ENCODE measurements around the gene EIF4E1B. TPM values are rescaled to one million over a fixed set of nuclear protein-coding genes. Genes with fewer than 3 reads are reported as not detected.

Gene EIF4E1B
- total and polyA plus RNA-seq, 10 donors = not detected

DNA sequence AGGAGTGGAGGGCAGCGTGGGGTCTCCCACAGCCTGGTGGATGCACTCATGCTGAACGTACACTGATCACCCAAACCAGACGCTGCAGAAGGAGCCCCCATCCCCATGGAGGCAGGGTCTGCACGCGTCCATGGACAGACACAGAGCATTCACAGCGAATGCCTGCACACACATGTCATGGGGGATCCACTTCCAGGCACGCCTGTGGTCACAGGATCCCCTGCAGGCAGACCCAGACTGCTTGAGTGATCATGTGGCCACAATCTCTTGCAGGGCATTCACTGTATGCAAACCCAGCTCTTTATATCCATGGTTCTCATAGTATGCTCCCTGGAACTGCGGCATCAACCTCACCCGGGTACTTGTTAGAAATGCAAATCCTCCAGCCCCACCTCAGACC is 5.5 kb upstream of the EIF4E1B start:
- intact Hi-C loops (cut with DNase I; ENCODE audit: low total_unique reads) = no loop called here
- 54 to 69% (median 63%) methylated on average over 9 of the region's 9 CpGs for WGBS, 5 donors
- TF ChIP-seq, protein P1, sequence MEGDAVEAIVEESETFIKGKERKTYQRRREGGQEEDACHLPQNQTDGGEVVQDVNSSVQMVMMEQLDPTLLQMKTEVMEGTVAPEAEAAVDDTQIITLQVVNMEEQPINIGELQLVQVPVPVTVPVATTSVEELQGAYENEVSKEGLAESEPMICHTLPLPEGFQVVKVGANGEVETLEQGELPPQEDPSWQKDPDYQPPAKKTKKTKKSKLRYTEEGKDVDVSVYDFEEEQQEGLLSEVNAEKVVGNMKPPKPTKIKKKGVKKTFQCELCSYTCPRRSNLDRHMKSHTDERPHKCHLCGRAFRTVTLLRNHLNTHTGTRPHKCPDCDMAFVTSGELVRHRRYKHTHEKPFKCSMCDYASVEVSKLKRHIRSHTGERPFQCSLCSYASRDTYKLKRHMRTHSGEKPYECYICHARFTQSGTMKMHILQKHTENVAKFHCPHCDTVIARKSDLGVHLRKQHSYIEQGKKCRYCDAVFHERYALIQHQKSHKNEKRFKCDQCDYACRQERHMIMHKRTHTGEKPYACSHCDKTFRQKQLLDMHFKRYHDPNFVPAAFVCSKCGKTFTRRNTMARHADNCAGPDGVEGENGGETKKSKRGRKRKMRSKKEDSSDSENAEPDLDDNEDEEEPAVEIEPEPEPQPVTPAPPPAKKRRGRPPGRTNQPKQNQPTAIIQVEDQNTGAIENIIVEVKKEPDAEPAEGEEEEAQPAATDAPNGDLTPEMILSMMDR (IDR thresholded peaks at IDR 0.05 in 8 of 11, conservative IDR thresholded peaks at IDR 0.05 in 3 of 11) = no peak
- TF ChIP-seq POLR2A (IDR thresholded peaks at IDR 0.05) = no peak
- no peak for TF ChIP-seq POLR2AphosphoS5 (IDR thresholded peaks at IDR 0.05)
- Histone ChIP-seq H3K9me3 (no peaks in the 10 kb centered on the region), H3K27me3 (replicated peaks in 1 of 7) (peaks cover 10 to 90% (median 40%) of the 10 kb centered on the region in 7 donors), H3K27ac (no peak overlapping the region), H3K4me1 (peaks cover 5 to 26% (median 17%) of the 10 kb centered on the region in 6 donors), H3K4me3 (no peak overlapping the region), H3K36me3 (no peaks in the 10 kb centered on the region)
- DNase-seq = no peak

DNA sequence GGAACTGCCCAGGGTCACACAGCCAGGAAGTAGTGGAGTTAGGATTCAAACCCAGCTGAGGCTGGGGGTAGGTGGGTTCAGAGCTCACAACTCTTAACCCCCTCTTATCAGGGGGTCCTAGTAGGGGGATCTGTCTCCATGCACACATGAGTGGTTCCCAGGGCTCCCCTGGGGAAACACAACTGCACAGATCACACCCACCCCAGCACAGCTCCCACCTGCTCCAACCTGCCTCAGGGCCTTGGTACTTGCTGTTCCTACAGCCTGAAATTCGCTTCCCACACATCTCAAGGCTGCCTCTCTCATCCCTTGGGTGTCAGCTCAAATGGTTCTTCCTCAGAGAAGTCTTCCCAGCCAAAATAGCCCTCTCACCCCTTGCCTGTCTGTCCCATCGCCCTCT is 5.0 kb upstream of the EIF4E1B start:
- peaks cover 8 to 90% (median 40%) of the 10 kb centered on the region in 7 donors for H3K27me3 ChIP-seq (replicated peaks in 1 of 7)
- H3K36me3 ChIP-seq = no peaks in the 10 kb centered on the region
- H3K9me3 ChIP-seq = no peaks in the 10 kb centered on the region
- DNase-seq = peak; percentile 51
- WGBS, 5 donors = 67 to 87% (median 79%) methylated on average over 2 of the region's 2 CpGs
- TF ChIP-seq, protein P1 (IDR thresholded peaks at IDR 0.05 in 8 of 11, conservative IDR thresholded peaks at IDR 0.05 in 3 of 11) = no peak
- TF ChIP-seq POLR2A (IDR thresholded peaks at IDR 0.05) (no peak), POLR2AphosphoS5 (IDR thresholded peaks at IDR 0.05) (no peak)
- intact Hi-C loops (cut with DNase I; ENCODE audit: low total_unique reads) = no loop called here
- peaks cover 9 to 26% (median 17%) of the 10 kb centered on the region in 6 donors for H3K4me1 ChIP-seq
- no peak overlapping the region for H3K4me3 ChIP-seq
- no peak overlapping the region for H3K27ac ChIP-seq

- TF ChIP-seq, protein P1 (IDR thresholded peaks at IDR 0.05 in 8 of 11, conservative IDR thresholded peaks at IDR 0.05 in 3 of 11) = no peak
- TF ChIP-seq POLR2A (IDR thresholded peaks at IDR 0.05) (no peak), POLR2AphosphoS5 (IDR thresholded peaks at IDR 0.05) (no peak)
- WGBS, 5 donors = 53 to 70% (median 59%) methylated on average over 24 to 25 of the region's 25 CpGs
- Histone ChIP-seq H3K27ac (no peak overlapping the region), H3K9me3 (no peaks in the 10 kb centered on the region), H3K27me3 (replicated peaks in 1 of 7) (peaks cover 8 to 90% (median 37%) of the 10 kb centered on the region in 7 donors), H3K4me3 (no peak overlapping the region), H3K36me3 (no peaks in the 10 kb centered on the region), H3K4me1 (peaks cover 12 to 26% (median 17%) of the 10 kb centered on the region in 6 donors)
- DNase-seq = peak; percentile 58
- intact Hi-C loops (cut with DNase I; ENCODE audit: low total_unique reads) = no loop called here
Observed at GRCh38 chr5:176625966-176626875, 4.3 kb upstream of the EIF4E1B start.

GRCh38 chr5:176626876-176627236 is 3.6 kb upstream of the EIF4E1B start:
- DNase-seq = peak; percentile 49
- intact Hi-C loops (cut with DNase I; ENCODE audit: low total_unique reads) = no loop called here
- Histone ChIP-seq H3K9me3 (no peaks in the 10 kb centered on the region), H3K27ac (no peak overlapping the region), H3K4me1 (peaks cover 12 to 32% (median 17%) of the 10 kb centered on the region in 6 donors), H3K4me3 (no peak overlapping the region), H3K27me3 (replicated peaks in 1 of 7) (peaks cover 8 to 90% (median 37%) of the 10 kb centered on the region in 7 donors), H3K36me3 (no peaks in the 10 kb centered on the region)
- 45 to 63% (median 56%) methylated on average over 7 of the region's 7 CpGs for WGBS, 5 donors
- TF ChIP-seq, protein P1 (IDR thresholded peaks at IDR 0.05 in 8 of 11, conservative IDR thresholded peaks at IDR 0.05 in 3 of 11) = no peak
- TF ChIP-seq POLR2AphosphoS5 (IDR thresholded peaks at IDR 0.05) = no peak
- TF ChIP-seq POLR2A (IDR thresholded peaks at IDR 0.05) = no peak

All from spleen (tissue), 11 donors.